Subcutaneous adipose tissue (tissue), 4 donors: ENCODE results near the gene PDLIM7. TPM values are rescaled to one million over a fixed set of nuclear protein-coding genes. Genes with fewer than 3 reads are reported as not detected.

Experiments
- CTCF ChIP-seq: fragments of 450-650 bp; IDR thresholded peaks from one replicate; pipeline ENCODE4 v1.5.1; 2016; ENCODE audit warnings: low read depth, mild to moderate bottlenecking, control low read depth, antibody characterized with exemption, moderate library complexity
- total RNA-seq, 4 donors: library from RNA; depleted of rRNA; stranded (reverse); fragments of >200 nt; gene quantifications; one replicate each; pipeline ENCODE4 v1.1.0, GENCODE V29; 2016

Gene PDLIM7
- 10 to 100 TPM; 11.2 to 43.1 (median 16.6) TPM for total RNA-seq

DNA sequence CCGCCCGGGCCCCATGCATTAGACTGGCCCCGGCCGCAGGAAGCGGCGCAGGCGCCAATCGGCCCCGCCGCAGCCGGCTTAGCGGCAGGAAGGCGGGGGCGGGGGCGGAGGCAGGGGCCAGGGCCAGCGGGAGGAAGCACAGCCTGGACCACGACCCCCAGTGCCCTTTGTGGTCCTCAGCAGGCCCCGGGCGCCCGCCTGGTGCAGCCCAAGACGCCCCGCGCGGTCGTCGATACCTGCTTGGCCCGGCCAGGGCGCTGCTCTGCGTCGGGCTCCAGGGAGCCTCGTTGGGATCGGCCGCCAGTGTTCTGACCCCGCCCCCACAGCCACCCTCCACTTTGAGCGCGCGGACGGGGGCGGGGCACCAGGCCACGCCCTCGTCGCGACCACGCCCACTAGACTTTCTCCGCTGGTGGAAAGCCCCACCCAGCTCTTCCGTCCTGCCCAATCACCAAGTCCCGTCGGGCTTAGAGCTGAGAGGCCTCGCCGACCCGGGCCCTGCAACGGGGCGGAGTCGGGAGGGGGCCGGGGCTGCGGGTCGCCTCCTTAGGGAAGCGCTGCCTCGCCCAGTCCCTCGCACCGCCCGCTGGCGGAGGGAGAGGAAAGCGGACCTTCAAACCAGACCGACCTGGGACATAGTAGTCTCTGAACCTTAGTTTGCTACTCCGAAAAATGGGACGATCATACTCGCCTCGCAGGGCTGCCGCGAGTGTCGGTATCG lies at the start of gene PDLIM7:
PDLIM7 (minus strand) TSS at position 313 of the 721 bp plus-strand sequence. CDS start 1,092 bp downstream, outside the sequence.
- TF ChIP-seq CTCF, result no peak

- no peak for TF ChIP-seq CTCF
These were observed 48.9 kb upstream of the PDLIM7 start for GRCh38 chr5:177546258-177546741.

GRCh38 chr5:177545487-177546257 lies 48.3 kb upstream of the PDLIM7 start:
- TF ChIP-seq CTCF, result no peak

DNA sequence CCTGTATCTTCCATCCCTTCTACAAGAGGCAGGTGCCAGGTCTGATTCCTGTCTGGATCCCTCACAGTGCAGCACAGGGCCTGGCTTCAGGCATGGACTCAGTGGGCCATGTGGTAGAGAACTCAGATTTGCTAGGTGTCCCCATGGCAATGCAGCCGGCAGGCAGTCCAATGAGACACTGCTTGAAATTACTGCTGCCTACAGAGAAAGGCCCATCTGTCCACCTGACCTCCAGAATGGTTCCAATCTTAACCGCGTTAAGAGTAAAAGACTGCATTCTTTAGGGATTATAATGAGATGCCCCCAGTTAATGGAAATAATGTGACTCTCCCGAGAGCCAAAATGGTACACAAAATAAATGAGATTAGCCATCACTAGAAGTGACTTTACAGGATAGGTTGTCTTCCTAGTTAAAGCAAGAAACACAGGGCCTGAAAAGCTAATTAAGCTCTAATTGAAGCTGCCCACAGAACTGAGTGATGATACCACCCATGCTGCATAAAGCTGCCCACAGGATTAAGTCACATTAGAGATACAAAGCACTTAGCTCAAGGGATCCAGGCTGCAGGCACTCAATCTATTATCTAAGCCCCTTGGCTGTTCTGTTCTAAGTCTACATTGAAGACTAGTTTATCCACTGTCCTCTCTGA lies 45.5 kb upstream of the PDLIM7 start:
- no peak for TF ChIP-seq CTCF

DNA sequence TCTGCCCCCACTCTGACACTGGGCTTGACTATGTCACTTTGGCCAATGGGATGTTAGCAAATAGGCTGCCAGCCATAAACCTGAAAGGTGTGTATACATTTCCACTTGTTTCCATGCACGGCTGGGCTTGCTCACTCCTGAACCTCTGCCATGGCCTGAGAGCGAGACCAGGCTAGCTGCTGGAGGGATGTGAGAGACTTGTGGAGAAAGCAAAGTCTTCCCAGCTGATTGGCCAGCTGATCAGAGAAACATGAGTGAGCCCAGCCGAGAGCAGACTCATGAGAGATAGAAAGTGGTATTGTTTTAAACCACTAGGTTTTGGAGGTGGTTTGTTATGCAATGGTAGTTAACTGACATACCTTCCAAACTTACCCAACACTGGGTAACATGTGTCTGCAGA lies 43.0 kb upstream of the PDLIM7 start:
- TF ChIP-seq CTCF, result no peak

- TF ChIP-seq CTCF, result no peak
These were observed 42.0 kb upstream of the PDLIM7 start for GRCh38 chr5:177539411-177539810.

GRCh38 chr5:177538876-177539275 lies 41.5 kb upstream of the PDLIM7 start:
- TF ChIP-seq CTCF, result no peak
